ENCODE results near the gene PNLIPRP2.

The PNLIPRP2 gene

GRCh38 chr10:116686632-116687031, 65.9 kb downstream of the PNLIPRP2 start:
- DNase-seq: no peak

GRCh38 chr10:116687633-116688032, 66.9 kb downstream of the PNLIPRP2 start:
- no peak for DNase-seq

- no peak for DNase-seq
Observed at GRCh38 chr10:116688241-116688711, 67.5 kb downstream of the PNLIPRP2 start.

- no peak for DNase-seq
Observed at GRCh38 chr10:116688741-116689495, 68.2 kb downstream of the PNLIPRP2 start.

GRCh38 chr10:116689744-116690143, 69.0 kb downstream of the PNLIPRP2 start:
- no peak for DNase-seq

GRCh38 chr10:116690356-116691322, 69.9 kb downstream of the PNLIPRP2 start:
- DNase-seq: no peak

- no peak for DNase-seq
Observed at GRCh38 chr10:116691635-116692034, 70.9 kb downstream of the PNLIPRP2 start.

- no peak for DNase-seq
Observed at GRCh38 chr10:116692225-116692624, 71.5 kb downstream of the PNLIPRP2 start.

- DNase-seq: no peak
Observed at GRCh38 chr10:116694243-116694926, 73.6 kb downstream of the PNLIPRP2 start.
